HepG2 (cell line): ENCODE results near the gene PARD3. TPM values are rescaled to one million over a fixed set of nuclear protein-coding genes. Genes with fewer than 3 reads are reported as not detected.

ENCODE experiments used
- ATAC-seq: fragments of 200-7000 bp; cut with Tn5 transposase; 3 replicates; pipeline ENCODE4 v1.9.1; 2020; ENCODE audit warnings: mild to moderate bottlenecking, moderate library complexity
- BruUV-seq: library from RNA; stranded (reverse); fragments of 400-500 nt; replicated peaks from 2 replicates; lab custom pipeline; 2021; lab: Mats Ljungman, UMichigan
- CTCF ChIA-PET: fragments of 300-600 bp; formaldehyde crosslinking; extraction: SDS; loops from one replicate; lab custom pipeline; 2021; ENCODE audit warnings: low total read pairs, inconsistent platforms, low intra/inter-chr PET ratio; lab: Yijun Ruan, JAX
- POLR2A ChIA-PET: fragments of 350-600 bp; sonication (Branson Sonifier 250); formaldehyde crosslinking; loops from one replicate; lab custom pipeline; 2020; ENCODE audit warnings: antibody characterized with exemption, inconsistent platforms; lab: Yijun Ruan, JAX
- DNase-seq: peaks from one replicate; pipeline ENCODE4 v3.0.0-alpha.2; 2015; ENCODE audit warnings: low spot score
- FAIRE-seq: peaks from 3 replicates; lab custom pipeline; 2011; peaks lifted over from hg19 to GRCh38; lab: Jason Lieb, UNC
- H2AFZ ChIP-seq: one replicate; pipeline ENCODE4 v1.6.1; 2011; ENCODE audit warnings: low read length, inconsistent platforms
- H3K27ac ChIP-seq: fragments of 300-600 bp; 3 replicates; pipeline ENCODE4 v1.8.0; 2011; ENCODE audit warnings: mixed run types, mild to moderate bottlenecking, mixed read lengths, low read length, inconsistent platforms; ENCODE audit not compliant: insufficient read depth; ENCODE audit errors: extremely low read length
- H3K27me3 ChIP-seq, 2 experiments: fragments of 200-600 bp in 1 of 2; 2 replicates in 1 of 2; 3 replicates in 1 of 2; pipeline versions ENCODE4 v1.6.0 to v1.8.0; 2011; ENCODE audit warnings: low read length in 2 of 2, mild to moderate bottlenecking in 2 of 2, moderate library complexity in 2 of 2, inconsistent platforms in 1 of 2; ENCODE audit not compliant: insufficient read depth in 2 of 2, control insufficient read depth in 1 of 2
- H3K36me3 ChIP-seq, 2 experiments: fragments of 200-600 bp in 1 of 2; replicated peaks in 1 of 2; 2 replicates in 1 of 2; 3 replicates in 1 of 2; pipeline versions ENCODE4 v1.5.1 to v1.8.0; 2011; ENCODE audit warnings: low read length in 2 of 2, inconsistent platforms in 1 of 2; ENCODE audit not compliant: insufficient read depth in 2 of 2, control insufficient read depth in 1 of 2
- H3K4me1 ChIP-seq: 2 replicates; pipeline ENCODE4 v1.5.1; 2012; ENCODE audit warnings: low read length, inconsistent platforms; ENCODE audit not compliant: insufficient read depth
- H3K4me2 ChIP-seq: 2 replicates; pipeline ENCODE4 v1.6.0; 2011; ENCODE audit warnings: low read depth, low read length, inconsistent platforms
- H3K4me3 ChIP-seq, 3 experiments: fragments of 200-600 bp in 1 of 3; sonication (generic), shearing (Covaris generic) in 1 of 3; replicated peaks in 1 of 3; 2 replicates each; pipeline ENCODE4 v1.5.1; 2011 to 2016; ENCODE audit warnings: low read length in 3 of 3, inconsistent platforms in 2 of 3, low read depth in 2 of 3, mild to moderate bottlenecking in 2 of 3, control low read depth in 1 of 3, mixed read lengths in 1 of 3; ENCODE audit not compliant: insufficient read depth in 1 of 3
- H3K79me2 ChIP-seq: one replicate; pipeline ENCODE4 v1.6.1; 2011; ENCODE audit warnings: low read length, inconsistent platforms; ENCODE audit not compliant: insufficient read depth
- H3K9ac ChIP-seq: 2 replicates; pipeline ENCODE4 v1.6.0; 2011; ENCODE audit warnings: mild to moderate bottlenecking, low read depth, low read length, inconsistent platforms; ENCODE audit not compliant: insufficient read depth
- H3K9me3 ChIP-seq: 2 replicates; pipeline ENCODE4 v1.5.1; 2012; ENCODE audit warnings: mild to moderate bottlenecking, low read length
- H4K20me1 ChIP-seq: 2 replicates; pipeline ENCODE4 v1.6.0; 2011; ENCODE audit warnings: inconsistent platforms, mild to moderate bottlenecking, low read length, moderate library complexity; ENCODE audit not compliant: insufficient read depth
- ATAD3A ChIP-seq: sonication (generic); formaldehyde crosslinking; IDR thresholded peaks from 2 replicates; pipeline ENCODE4 v1.4.0; 2020; ENCODE audit warnings: missing genetic modification reagents
- BHLHE40 ChIP-seq: IDR thresholded peaks from 2 replicates; pipeline ENCODE4 v1.6.1; 2011; ENCODE audit warnings: low read length, improper control_type of control experiment
- CENPX ChIP-seq: sonication (generic); formaldehyde crosslinking; IDR thresholded peaks from 2 replicates; pipeline ENCODE4 v1.9.0; 2021; ENCODE audit warnings: mild to moderate bottlenecking, missing genetic modification reagents, moderate library complexity
- IRX3 ChIP-seq: sonication (generic); formaldehyde crosslinking; IDR thresholded peaks from 2 replicates; pipeline ENCODE4 v1.8.1; 2023; ENCODE audit warnings: mild to moderate bottlenecking, low read depth, missing genetic modification reagents, borderline replicate concordance
- KDM3A ChIP-seq: IDR thresholded peaks from 2 replicates; pipeline ENCODE4 v1.6.1; 2018; ENCODE audit warnings: low read depth, missing compliant biosample characterization
- KLF15 ChIP-seq: sonication (generic); formaldehyde crosslinking; IDR thresholded peaks from 2 replicates; pipeline ENCODE4 v1.8.1; 2023; ENCODE audit warnings: borderline replicate concordance, mild to moderate bottlenecking, inconsistent platforms, missing genetic modification reagents, mixed read lengths
- MEIS2 ChIP-seq: sonication (generic); formaldehyde crosslinking; IDR thresholded peaks from 2 replicates; pipeline ENCODE4 v1.9.0; 2021; ENCODE audit warnings: mild to moderate bottlenecking, missing genetic modification reagents
- PCBP1 ChIP-seq: fragments of 200-400 bp; formaldehyde crosslinking; IDR thresholded peaks from 2 replicates; pipeline ENCODE4 v1.6.1; 2017; ENCODE audit warnings: mild to moderate bottlenecking, low read depth, low read length, borderline replicate concordance
- SKI ChIP-seq: fragments of 450-650 bp; IDR thresholded peaks from one replicate; pipeline ENCODE4 v1.6.1; 2018; ENCODE audit warnings: mild to moderate bottlenecking; ENCODE audit not compliant: partially characterized antibody
- SMAD1 ChIP-seq: sonication (generic); formaldehyde crosslinking; IDR thresholded peaks from 2 replicates; pipeline ENCODE4 v1.4.0; 2020; ENCODE audit warnings: missing genetic modification reagents, low read depth, mild to moderate bottlenecking, borderline replicate concordance
- ZBTB1 ChIP-seq: sonication (generic); formaldehyde crosslinking; IDR thresholded peaks from 2 replicates; pipeline ENCODE4 v1.4.0; 2020; ENCODE audit warnings: missing genetic modification reagents, borderline replicate concordance
- ZFP90 ChIP-seq: sonication (generic); formaldehyde crosslinking; IDR thresholded peaks from 2 replicates; pipeline ENCODE4 v1.8.0; 2022; ENCODE audit warnings: missing genetic modification reagents, mild to moderate bottlenecking, inconsistent platforms, borderline replicate concordance
- ZNF138 ChIP-seq: sonication (generic); formaldehyde crosslinking; IDR thresholded peaks from 2 replicates; pipeline ENCODE4 v1.5.0; 2020; ENCODE audit warnings: mild to moderate bottlenecking, low read depth, missing genetic modification reagents
- WGBS: methylation state at CpG from one replicate; pipeline ENCODE4 v1.1.6; 2017; ENCODE audit warnings: low lambda C conversion rate; 5-methylcytosine and 5-hydroxymethylcytosine counted together
- in situ Hi-C: cut with HindIII; loops from 2 replicates; pipeline ENCODE4 v1.10.0; 2017; ENCODE audit warnings: low pct_unique_long_range_greater_than_20kb; ENCODE audit not compliant: extremely low pct_ligation_motif_present
- intact Hi-C: fragments of 100-400 bp; cut with micrococcal nuclease; formaldehyde crosslinking; loops from one replicate; pipeline ENCODE4 v1.10.0; 2022; ENCODE audit not compliant: unreplicated experiment
- polyA plus RNA-seq, 8 experiments: library from polyadenylated mRNA; depleted of rRNA in 3 of 8; stranded (reverse) in 7 of 8; unstranded in 1 of 8; fragments of >200 nt; fragmentation: Illumina TruSeq in 4 of 8; extraction: Trizol in 4 of 8; gene quantifications; 2 replicates each; pipeline versions ENCODE4 v1.2.1 to v1.2.3, GENCODE V29; 2011 to 2016; ENCODE audit warnings: low read depth in 4 of 8, missing spikeins in 1 of 8, mixed read lengths in 1 of 8; ENCODE audit not compliant: insufficient read depth in 1 of 8
- total RNA-seq, 5 experiments: library from RNA; depleted of rRNA; stranded (reverse); fragments of >200 nt; fragmentation: Illumina TruSeq; extraction: Trizol; gene quantifications; 2 replicates each; pipeline ENCODE4 v1.2.3, GENCODE V29; 2016; ENCODE audit warnings: low read depth in 1 of 5
- TF ChIP-seq, protein P1 (sequence below): sonication (generic); formaldehyde crosslinking; IDR thresholded peaks from 2 replicates; pipeline ENCODE4 v1.8.1; 2023; ENCODE audit warnings: mild to moderate bottlenecking, missing genetic modification reagents
- TF ChIP-seq, protein P2 (sequence below): sonication (generic); formaldehyde crosslinking; IDR thresholded peaks from 2 replicates; pipeline ENCODE4 v1.8.1; 2022; ENCODE audit warnings: mild to moderate bottlenecking, missing genetic modification reagents
- TF ChIP-seq, protein P3 (sequence below): sonication (generic); formaldehyde crosslinking; IDR thresholded peaks from 2 replicates; pipeline ENCODE4 v1.5.1; 2020; ENCODE audit warnings: mild to moderate bottlenecking, missing genetic modification reagents, borderline replicate concordance

The PARD3 gene
- total and polyA plus RNA-seq, 2 of the 13 experiments (the other 11 are each of a cell fraction or from before 2014, with no cell fraction given) = 40.9 to 60.0 TPM

DNA sequence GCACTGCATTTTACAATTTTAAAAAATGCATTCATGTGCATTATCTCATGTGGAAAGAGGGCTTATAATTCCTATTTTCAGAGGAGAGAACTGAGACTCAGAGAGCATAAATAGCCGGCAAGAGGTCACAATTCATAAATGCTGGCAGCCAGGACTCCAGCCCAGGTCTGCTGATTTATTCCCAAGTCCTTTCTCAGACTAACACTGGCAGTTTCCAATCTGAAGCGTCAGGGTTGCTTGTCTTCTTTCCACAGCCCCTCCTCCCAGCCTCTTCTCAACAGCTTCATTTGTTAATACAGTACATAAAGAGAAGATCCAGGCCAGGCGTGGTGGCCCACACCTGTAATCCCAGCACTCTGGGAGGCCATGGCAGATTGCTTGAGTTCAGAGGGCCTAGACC lies 108.9 kb downstream of the PARD3 start:
- no TSS peak for BruUV-seq
- H3K9me3 ChIP-seq = no peaks in the 10 kb centered on the region
- ATAC-seq (no peak), FAIRE-seq (no peak), DNase-seq (no peak)
- H3K79me2 ChIP-seq = peaks cover 81% of the 10 kb centered on the region
- TF ChIP-seq KDM3A (CRISPR knock-in tag) (no peak), BHLHE40 (no peak), IRX3 (CRISPR knock-in tag) (no peak), ATAD3A (CRISPR knock-in tag) (no peak), ZBTB1 (CRISPR knock-in tag) (no peak), KLF15 (CRISPR knock-in tag) (no peak), SMAD1 (CRISPR knock-in tag) (no peak), MEIS2 (CRISPR knock-in tag) (no peak), SKI (no peak), PCBP1 (no peak), CENPX (CRISPR knock-in tag) (no peak), ZNF138 (CRISPR knock-in tag) (no peak), ZFP90 (CRISPR knock-in tag) (no peak)
- TF ChIP-seq, protein P1, sequence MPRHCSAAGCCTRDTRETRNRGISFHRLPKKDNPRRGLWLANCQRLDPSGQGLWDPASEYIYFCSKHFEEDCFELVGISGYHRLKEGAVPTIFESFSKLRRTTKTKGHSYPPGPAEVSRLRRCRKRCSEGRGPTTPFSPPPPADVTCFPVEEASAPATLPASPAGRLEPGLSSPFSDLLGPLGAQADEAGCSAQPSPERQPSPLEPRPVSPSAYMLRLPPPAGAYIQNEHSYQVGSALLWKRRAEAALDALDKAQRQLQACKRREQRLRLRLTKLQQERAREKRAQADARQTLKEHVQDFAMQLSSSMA (CRISPR knock-in tag) = no peak
- TF ChIP-seq, protein P2, sequence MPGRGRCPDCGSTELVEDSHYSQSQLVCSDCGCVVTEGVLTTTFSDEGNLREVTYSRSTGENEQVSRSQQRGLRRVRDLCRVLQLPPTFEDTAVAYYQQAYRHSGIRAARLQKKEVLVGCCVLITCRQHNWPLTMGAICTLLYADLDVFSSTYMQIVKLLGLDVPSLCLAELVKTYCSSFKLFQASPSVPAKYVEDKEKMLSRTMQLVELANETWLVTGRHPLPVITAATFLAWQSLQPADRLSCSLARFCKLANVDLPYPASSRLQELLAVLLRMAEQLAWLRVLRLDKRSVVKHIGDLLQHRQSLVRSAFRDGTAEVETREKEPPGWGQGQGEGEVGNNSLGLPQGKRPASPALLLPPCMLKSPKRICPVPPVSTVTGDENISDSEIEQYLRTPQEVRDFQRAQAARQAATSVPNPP = no peak
- TF ChIP-seq, protein P3, sequence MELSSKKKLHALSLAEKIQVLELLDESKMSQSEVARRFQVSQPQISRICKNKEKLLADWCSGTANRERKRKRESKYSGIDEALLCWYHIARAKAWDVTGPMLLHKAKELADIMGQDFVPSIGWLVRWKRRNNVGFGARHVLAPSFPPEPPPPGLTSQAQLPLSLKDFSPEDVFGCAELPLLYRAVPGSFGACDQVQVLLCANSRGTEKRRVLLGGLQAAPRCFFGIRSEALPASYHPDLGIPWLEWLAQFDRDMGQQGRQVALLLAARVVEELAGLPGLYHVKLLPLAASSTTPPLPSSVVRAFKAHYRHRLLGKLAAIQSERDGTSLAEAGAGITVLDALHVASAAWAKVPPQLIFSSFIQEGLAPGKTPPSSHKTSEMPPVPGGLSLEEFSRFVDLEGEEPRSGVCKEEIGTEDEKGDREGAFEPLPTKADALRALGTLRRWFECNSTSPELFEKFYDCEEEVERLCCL (CRISPR knock-in tag) = no peak
- no peak overlapping the region for H2AFZ ChIP-seq
- intact Hi-C loops (no loop called here), in situ Hi-C loops (no loop called here)
- CTCF ChIA-PET = no interaction called here
- peaks cover 18% of the 10 kb centered on the region for H4K20me1 ChIP-seq
- no peak overlapping the region for H3K4me2 ChIP-seq
- H3K4me3 ChIP-seq = no peak overlapping the region
- no peak overlapping the region for H3K9ac ChIP-seq
- H3K27me3 ChIP-seq = no peaks in the 10 kb centered on the region; a peak in 1 of 5 replicates
- POLR2A ChIA-PET = no interaction called here
- H3K4me1 ChIP-seq = peaks cover 78% of the 10 kb centered on the region
- no peak overlapping the region for H3K27ac ChIP-seq
- WGBS = 92% methylated on average over 3 of the region's 3 CpGs
- H3K36me3 ChIP-seq = no peaks in the 10 kb centered on the region
